Common myeloid progenitor, CD34-positive (primary cell): ENCODE results near the gene SCAI.
"Not testable (repeated sequence)": the region's sequence is repeated elsewhere in the genome, so short reads cannot be mapped to it uniquely, and the experiment has no call there.

Source experiments
- CTCF ChIA-PET: fragments of 350-600 bp; sonication (Branson Sonifier 250); formaldehyde crosslinking; loops from one replicate; lab custom pipeline; 2021; ENCODE audit warnings: antibody characterized with exemption; lab: Charles Lee
- POLR2A ChIA-PET: fragments of 350-600 bp; sonication (Branson Sonifier 250); formaldehyde crosslinking; loops from one replicate; lab custom pipeline; 2021; ENCODE audit warnings: antibody characterized with exemption; lab: Charles Lee
- DNase-seq, 3 donors: peaks; one replicate each; pipeline versions ENCODE4 v3.0.0 to v3.0.0-alpha.2; 2013
- H3K27ac ChIP-seq, 2 experiments: 1 replicate in 1 of 2; 2 replicates in 1 of 2; pipeline ENCODE4 v1.7.0; 2013; ENCODE audit warnings: inconsistent platforms in 2 of 2, low read length in 2 of 2, mild to moderate bottlenecking in 2 of 2, low read depth in 1 of 2, moderate library complexity in 1 of 2; ENCODE audit not compliant: severe bottlenecking in 2 of 2, insufficient read depth in 1 of 2, poor library complexity in 1 of 2
- H3K27me3 ChIP-seq, 5 experiments: replicated peaks in 2 of 5; 1 replicate in 3 of 5; 2 replicates in 2 of 5; pipeline versions ENCODE4 v1.6.1 to v1.7.0; 2013; ENCODE audit warnings: low read length in 4 of 5, mild to moderate bottlenecking in 2 of 5, moderate library complexity in 2 of 5, inconsistent platforms in 1 of 5; ENCODE audit not compliant: insufficient read depth in 5 of 5, control insufficient read depth in 4 of 5
- H3K36me3 ChIP-seq, 4 experiments: 1 replicate in 2 of 4; 2 replicates in 2 of 4; pipeline versions ENCODE4 v1.6.1 to v1.7.0; 2013; ENCODE audit warnings: low read length in 3 of 4, control low read depth in 1 of 4, mild to moderate bottlenecking in 1 of 4; ENCODE audit not compliant: control insufficient read depth in 4 of 4, insufficient read depth in 4 of 4
- H3K4me1 ChIP-seq, 4 experiments: 1 replicate in 3 of 4; 2 replicates in 1 of 4; pipeline versions ENCODE4 v1.6.1 to v1.7.1; 2013; ENCODE audit warnings: low read length in 3 of 4, mild to moderate bottlenecking in 3 of 4, control low read depth in 1 of 4, inconsistent platforms in 1 of 4, moderate library complexity in 1 of 4; ENCODE audit not compliant: control insufficient read depth in 4 of 4, insufficient read depth in 4 of 4; ENCODE audit errors: control extremely low read depth in 1 of 4
- H3K4me3 ChIP-seq, 7 experiments: 1 replicate in 4 of 7; 2 replicates in 3 of 7; pipeline versions ENCODE4 v1.5.1 to v1.7.0; 2013; ENCODE audit warnings: mild to moderate bottlenecking in 7 of 7, low read length in 6 of 7, moderate library complexity in 6 of 7, inconsistent platforms in 2 of 7, low read depth in 2 of 7, control low read depth in 1 of 7; ENCODE audit not compliant: insufficient read depth in 4 of 7, control insufficient read depth in 1 of 7; ENCODE audit errors: extremely low read depth in 1 of 7
- H3K9me3 ChIP-seq, 5 experiments: 1 replicate in 4 of 5; 2 replicates in 1 of 5; pipeline versions ENCODE4 v1.6.1 to v1.7.1; 2013; ENCODE audit warnings: low read length in 4 of 5, mild to moderate bottlenecking in 2 of 5, inconsistent platforms in 1 of 5, low read depth in 1 of 5, moderate library complexity in 1 of 5; ENCODE audit not compliant: control insufficient read depth in 4 of 5, insufficient read depth in 2 of 5; ENCODE audit errors: control extremely low read depth in 1 of 5
- WGBS: methylation state at CpG from one replicate; pipeline ENCODE4 v1.1.5; 2013; ENCODE audit not compliant: insufficient coverage; 5-methylcytosine and 5-hydroxymethylcytosine counted together

Gene SCAI

DNA sequence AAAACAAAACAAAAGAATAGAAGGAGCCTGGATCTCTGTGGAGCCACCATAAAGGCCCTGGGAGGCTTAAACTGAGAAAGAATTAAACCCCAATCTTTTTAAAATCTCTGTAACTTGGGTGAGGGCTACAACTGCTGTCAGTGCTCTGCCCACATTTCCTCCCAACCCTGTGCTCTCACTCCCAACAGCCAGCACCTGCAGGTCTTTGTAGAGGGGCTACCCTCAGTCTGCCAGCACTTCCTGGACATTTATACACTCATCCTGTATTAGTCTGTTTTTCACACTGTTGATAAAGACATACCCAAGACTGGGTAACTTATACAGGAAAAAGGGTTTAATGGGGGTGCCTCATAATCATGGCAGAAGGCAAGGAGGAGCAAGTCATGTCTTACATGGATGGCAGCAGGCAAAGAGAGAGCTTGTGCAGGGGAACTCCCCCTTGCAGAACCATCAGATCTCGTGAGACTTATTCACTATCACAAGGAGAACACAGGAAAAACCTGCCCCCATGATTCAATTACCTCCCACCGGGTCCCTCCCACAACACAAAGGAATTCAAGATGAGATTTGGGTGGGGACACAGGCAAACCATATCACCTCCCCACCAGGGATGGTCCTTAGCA is 47.4 kb downstream of the SCAI start:
- no CpG with 5 or more reads among the region's 2 CpGs for WGBS
- POLR2A ChIA-PET, result no interaction called here
- H3K27me3 ChIP-seq, result no peaks in the 10 kb centered on the region
- H3K4me1 ChIP-seq, result no peaks in the 10 kb centered on the region
- CTCF ChIA-PET, result interaction anchor here (1.3 kb wide), 1 partner anchor 106 kb away, joined by 3 read pairs; no protein-coding TSS in a partner anchor
- DNase-seq, result no peak
- peaks cover 0 to 8% (median 0%) of the 10 kb centered on the region in 5 experiments for H3K9me3 ChIP-seq
- no peak overlapping the region for H3K27ac ChIP-seq
- peaks cover 4 to 17% (median 7%) of the 10 kb centered on the region in 4 experiments for H3K36me3 ChIP-seq
- H3K4me3 ChIP-seq, result no peak overlapping the region

DNA sequence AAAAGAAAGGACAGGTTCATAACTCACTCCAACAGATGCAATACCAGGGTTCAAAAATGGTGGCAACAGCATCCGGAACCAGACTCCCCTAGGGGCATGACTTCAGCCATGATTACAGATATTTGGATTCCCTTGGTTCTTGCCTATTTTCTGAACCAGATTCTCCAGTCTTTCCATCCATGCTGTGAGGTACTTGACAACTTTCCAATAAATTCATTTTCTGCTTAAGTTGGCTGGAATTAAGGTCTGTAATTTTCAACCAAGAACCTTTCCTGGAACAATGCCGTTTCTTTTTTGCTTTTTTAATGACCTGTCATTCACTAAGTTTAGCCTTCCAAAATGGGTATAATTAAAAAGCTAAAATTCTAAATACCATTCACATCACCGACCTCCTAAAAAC is 52.2 kb downstream of the SCAI start:
- Histone ChIP-seq H3K27ac (no peak overlapping the region), H3K27me3 (no peaks in the 10 kb centered on the region)
- POLR2A ChIA-PET, result no interaction called here

DNA sequence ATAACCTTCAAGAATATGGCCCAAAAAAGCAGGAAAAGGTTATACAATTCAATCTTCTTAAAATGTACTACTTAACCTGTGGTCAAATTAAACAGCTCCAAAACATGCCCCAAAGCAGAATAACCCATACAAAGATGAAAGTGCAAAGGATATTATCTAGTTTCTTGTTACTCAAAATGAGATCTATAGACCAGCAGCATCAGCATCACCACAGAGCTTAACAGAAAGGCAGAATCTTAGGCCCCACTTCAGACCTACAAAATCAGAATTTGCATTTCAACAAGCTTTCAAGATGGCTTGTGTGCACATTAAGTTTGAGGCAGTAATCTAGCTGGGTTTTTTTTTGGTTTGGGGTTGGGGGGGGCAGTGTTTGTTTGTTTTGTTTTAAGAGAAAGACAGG is 54.0 kb downstream of the SCAI start:
- Histone ChIP-seq H3K9me3 (no peaks in the 10 kb centered on the region), H3K27me3 (no peaks in the 10 kb centered on the region), H3K4me3 (no peak overlapping the region), H3K4me1 (no peaks in the 10 kb centered on the region), H3K27ac (no peak overlapping the region), H3K36me3 (peaks cover 0 to 5% (median 4%) of the 10 kb centered on the region in 4 experiments)
- ChIA-PET CTCF (interaction anchor here (0.7 to 1.0 kb wide), 2 partner anchors 36 to 55 kb away, joined by 3 read pairs; no protein-coding TSS in a partner anchor), POLR2A (no interaction called here)
- DNase-seq, result no peak

More for the DNA sequence above, 52.2 kb downstream of the SCAI start:
- CTCF ChIA-PET, result interaction anchor here (1.0 kb wide), 1 partner anchor 11 kb away, joined by 3 read pairs; no protein-coding TSS in a partner anchor
- no peak overlapping the region for H3K4me3 ChIP-seq
- H3K9me3 ChIP-seq, result peaks cover 0 to 3% (median 0%) of the 10 kb centered on the region in 5 experiments
- 90% methylated on average over 2 of the region's 3 CpGs for WGBS
- no peaks in the 10 kb centered on the region for H3K4me1 ChIP-seq
- no peak for DNase-seq
- H3K36me3 ChIP-seq, result peaks cover 7 to 17% (median 8%) of the 10 kb centered on the region in 4 experiments

DNA sequence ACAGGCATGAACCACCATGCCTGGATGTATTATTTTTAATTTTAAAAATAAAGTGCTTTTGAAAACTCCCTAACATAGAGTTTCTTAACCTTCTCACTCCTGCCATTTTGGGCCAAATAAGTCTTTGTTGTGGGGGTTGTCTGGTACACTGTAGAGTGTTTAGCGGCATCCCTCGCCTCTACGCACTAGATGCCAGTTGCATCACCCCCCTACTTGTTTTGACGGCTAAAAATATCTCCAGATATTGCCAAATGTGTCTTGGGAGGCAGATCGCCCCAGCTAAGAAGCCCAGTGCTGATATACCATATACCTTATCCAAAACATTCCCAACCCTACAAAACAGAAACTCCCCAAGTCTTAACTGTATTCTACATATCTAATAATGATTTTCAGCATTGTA is 54.6 kb downstream of the SCAI start:
- Histone ChIP-seq H3K27me3 (no peaks in the 10 kb centered on the region), H3K27ac (no peak overlapping the region), H3K4me3 (no peak overlapping the region), H3K4me1 (no peaks in the 10 kb centered on the region), H3K36me3 (peaks cover under 1 to 5% (median 3%) of the 10 kb centered on the region in 4 experiments), H3K9me3 (no peaks in the 10 kb centered on the region)
- no peak for DNase-seq
- WGBS, result 100% methylated on average over 2 of the region's 5 CpGs
- ChIA-PET CTCF (interaction anchor here (0.7 to 1.0 kb wide), 2 partner anchors 37 to 55 kb away, joined by 3 read pairs; no protein-coding TSS in a partner anchor), POLR2A (no interaction called here)

DNA sequence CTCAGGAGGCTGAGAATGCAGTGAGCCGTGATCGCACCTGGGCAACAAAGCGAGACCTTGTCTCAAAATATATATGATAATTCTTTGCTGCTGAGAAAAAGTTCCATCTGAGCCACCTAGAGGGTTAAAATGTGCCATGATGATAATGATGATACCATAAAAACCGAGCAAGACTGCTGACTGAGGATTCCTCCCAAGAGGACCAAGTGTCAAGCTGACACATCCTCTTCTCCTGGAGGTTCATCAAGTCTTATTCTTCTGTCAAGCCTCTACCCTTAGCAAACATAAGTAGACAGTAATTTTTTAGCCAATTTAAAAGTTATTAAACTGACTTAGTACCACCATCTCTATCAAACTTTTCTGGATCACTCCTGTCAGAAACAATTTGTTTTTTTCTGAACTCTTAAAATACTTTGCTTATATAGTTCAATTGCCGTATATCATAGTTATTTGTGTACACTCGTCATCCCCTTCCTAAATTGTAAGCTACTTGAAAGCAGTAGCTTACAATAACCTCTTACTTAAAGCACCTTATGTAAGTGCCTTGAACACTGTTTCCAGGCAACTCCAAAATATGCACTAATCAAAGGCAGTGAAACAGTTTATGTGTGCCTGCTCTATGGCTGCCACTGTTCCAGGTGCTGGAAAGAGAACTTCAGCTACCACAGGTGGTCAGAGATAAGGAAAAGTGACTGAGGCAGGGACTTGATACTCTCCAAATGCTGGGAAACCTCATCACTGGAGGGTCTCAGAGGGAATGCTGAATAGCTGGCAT is 57.4 kb downstream of the SCAI start:
- H3K9me3 ChIP-seq, result peaks cover 0 to 23% (median 10%) of the 10 kb centered on the region in 5 experiments
- peak in 1 of 3 donors; percentile 27 for DNase-seq
- H3K27me3 ChIP-seq, result no peaks in the 10 kb centered on the region
- WGBS, result 100% methylated on average over 4 of the region's 6 CpGs
- H3K4me3 ChIP-seq, result no peak overlapping the region
- peaks cover 5 to 24% (median 7%) of the 10 kb centered on the region in 4 experiments for H3K36me3 ChIP-seq
- H3K4me1 ChIP-seq, result no peaks in the 10 kb centered on the region
- CTCF ChIA-PET, result interaction anchor here (1.1 to 1.8 kb wide), 2 partner anchors 18 to 37 kb away, joined by 4 read pairs; no protein-coding TSS in a partner anchor
- no peak overlapping the region for H3K27ac ChIP-seq
- POLR2A ChIA-PET, result no interaction called here

DNA sequence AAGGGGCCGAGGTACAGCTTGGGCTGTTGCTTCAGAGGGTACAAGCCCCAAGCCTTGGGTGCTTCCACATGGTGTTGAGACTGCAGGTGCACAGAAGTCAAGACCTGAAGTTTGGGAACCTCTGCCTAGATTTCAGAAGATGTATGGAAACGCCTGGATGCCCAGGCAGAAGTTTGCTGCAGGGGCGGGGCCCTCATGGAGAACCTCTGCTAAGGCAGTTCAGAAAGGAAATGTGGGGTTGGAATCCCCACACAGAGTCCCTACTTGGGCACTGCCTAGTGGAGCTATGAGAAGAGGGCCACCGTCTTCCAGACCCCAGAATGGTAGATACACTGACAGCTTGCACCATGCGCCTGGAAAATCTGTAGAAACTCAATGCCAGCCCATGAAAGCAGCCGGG is 61.1 kb downstream of the SCAI start:
- H3K27ac ChIP-seq, POLR2A ChIA-PET, CTCF ChIA-PET, H3K4me3 ChIP-seq, DNase-seq, H3K4me1 ChIP-seq, H3K27me3 ChIP-seq: not testable (repeated sequence)
- H3K9me3 ChIP-seq, result peaks cover 0 to 27% (median 10%) of the 10 kb centered on the region in 5 experiments
- 85% methylated on average over 6 of the region's 6 CpGs for WGBS
- H3K36me3 ChIP-seq, result peaks cover 4 to 27% (median 5%) of the 10 kb centered on the region in 4 experiments

DNA sequence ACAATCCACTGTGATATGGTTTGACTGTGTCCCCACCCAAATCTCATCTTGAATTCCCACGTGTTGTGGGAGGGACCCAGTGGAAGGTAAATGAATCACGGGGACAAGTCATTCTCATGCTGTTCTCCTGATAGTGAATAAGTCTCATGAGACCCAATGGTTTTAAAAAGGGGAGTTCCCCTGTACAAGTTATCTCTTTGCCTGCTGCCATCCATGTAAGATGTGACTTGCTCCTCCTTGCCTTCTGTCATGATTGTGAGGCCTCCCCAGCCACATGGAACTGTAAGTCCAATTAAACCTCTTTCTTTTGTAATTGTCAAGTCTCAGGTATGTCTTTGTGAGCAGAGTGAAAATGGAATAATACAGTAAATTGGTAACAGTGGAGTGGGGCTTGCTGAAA is 62.5 kb downstream of the SCAI start:
- not testable (repeated sequence) for H3K27ac ChIP-seq, H3K4me3 ChIP-seq
- 89% methylated on average over 1 of the region's 2 CpGs for WGBS

More for the DNA sequence above, 62.5 kb downstream of the SCAI start:
- CTCF ChIA-PET, result interaction anchor here (1.2 kb wide), 1 partner anchor 10 kb away, joined by 3 read pairs; no protein-coding TSS in a partner anchor
- DNase-seq, H3K4me1 ChIP-seq, H3K27me3 ChIP-seq, POLR2A ChIA-PET: not testable (repeated sequence)
- Histone ChIP-seq H3K9me3 (peaks cover 0 to 27% (median 10%) of the 10 kb centered on the region in 5 experiments), H3K36me3 (peaks cover 5 to 30% (median 6%) of the 10 kb centered on the region in 4 experiments)
